ENCODE data around the gene SALL1.

SALL1 gene

DNA sequence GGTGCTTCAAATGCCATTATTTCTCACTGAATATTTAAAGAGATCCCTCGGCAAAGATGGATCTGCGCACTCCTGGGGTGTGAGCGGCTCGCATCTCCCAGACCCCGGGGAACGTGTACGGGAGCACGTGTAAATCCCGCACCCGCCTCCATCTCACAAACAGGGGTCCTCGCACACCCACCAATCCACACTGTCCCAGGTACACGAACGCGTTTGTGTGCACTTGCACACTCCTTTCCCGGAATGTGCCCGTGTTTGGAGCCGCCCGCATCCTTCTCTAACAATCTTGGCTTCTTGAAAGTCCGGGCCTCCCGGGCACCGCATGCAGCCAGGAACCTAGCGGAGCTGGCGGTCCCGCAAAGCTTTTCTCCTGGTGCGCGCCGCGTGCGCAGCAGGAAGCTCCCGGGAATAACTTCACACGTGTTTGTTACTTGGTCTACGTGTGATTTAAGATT, 2.5 kb upstream of the SALL1 start:
- no peaks in the 10 kb centered on the region for H3K79me2 ChIP-seq (ENCODE audit: insufficient read depth, low read length)
- no peaks in the 10 kb centered on the region for H3K9me2 ChIP-seq (replicated peaks; ENCODE audit: low read depth, low read length)
- H3K4me1 ChIP-seq (ENCODE audit: insufficient read depth, low read length, poor library complexity, severe bottlenecking): no peaks in the 10 kb centered on the region
- TF ChIP-seq, protein P1, sequence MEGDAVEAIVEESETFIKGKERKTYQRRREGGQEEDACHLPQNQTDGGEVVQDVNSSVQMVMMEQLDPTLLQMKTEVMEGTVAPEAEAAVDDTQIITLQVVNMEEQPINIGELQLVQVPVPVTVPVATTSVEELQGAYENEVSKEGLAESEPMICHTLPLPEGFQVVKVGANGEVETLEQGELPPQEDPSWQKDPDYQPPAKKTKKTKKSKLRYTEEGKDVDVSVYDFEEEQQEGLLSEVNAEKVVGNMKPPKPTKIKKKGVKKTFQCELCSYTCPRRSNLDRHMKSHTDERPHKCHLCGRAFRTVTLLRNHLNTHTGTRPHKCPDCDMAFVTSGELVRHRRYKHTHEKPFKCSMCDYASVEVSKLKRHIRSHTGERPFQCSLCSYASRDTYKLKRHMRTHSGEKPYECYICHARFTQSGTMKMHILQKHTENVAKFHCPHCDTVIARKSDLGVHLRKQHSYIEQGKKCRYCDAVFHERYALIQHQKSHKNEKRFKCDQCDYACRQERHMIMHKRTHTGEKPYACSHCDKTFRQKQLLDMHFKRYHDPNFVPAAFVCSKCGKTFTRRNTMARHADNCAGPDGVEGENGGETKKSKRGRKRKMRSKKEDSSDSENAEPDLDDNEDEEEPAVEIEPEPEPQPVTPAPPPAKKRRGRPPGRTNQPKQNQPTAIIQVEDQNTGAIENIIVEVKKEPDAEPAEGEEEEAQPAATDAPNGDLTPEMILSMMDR (conservative IDR thresholded peaks at IDR 0.05; ENCODE audit: low read length): no peak
- no peak for TF ChIP-seq EZH2phosphoT487 (IDR thresholded peaks at IDR 0.05; ENCODE audit: borderline replicate concordance)
- no peak overlapping the region for H3K9ac ChIP-seq (ENCODE audit: low read depth, low read length, poor library complexity, severe bottlenecking)
- no peak overlapping the region for H3K4me3 ChIP-seq (ENCODE audit: low read length, poor library complexity, severe bottlenecking)
- no peaks in the 10 kb centered on the region for H3F3A ChIP-seq (ENCODE audit: low read depth)
- H3K36me3 ChIP-seq (ENCODE audit: insufficient read depth, low read length): no peaks in the 10 kb centered on the region
- H3K4me2 ChIP-seq (ENCODE audit: low read depth, low read length, poor library complexity, severe bottlenecking): no peak overlapping the region
- no peaks in the 10 kb centered on the region for H3K27me3 ChIP-seq (ENCODE audit: insufficient read depth, low read length, poor library complexity, severe bottlenecking)
- no peaks in the 10 kb centered on the region for H4K20me1 ChIP-seq (ENCODE audit: insufficient read depth, low read length, poor library complexity, severe bottlenecking)
- H3K9me3 ChIP-seq (ENCODE audit: insufficient read depth, low read depth, low read length): no peaks in the 10 kb centered on the region
- no peak overlapping the region for H2AFZ ChIP-seq (ENCODE audit: low read length)

DNA sequence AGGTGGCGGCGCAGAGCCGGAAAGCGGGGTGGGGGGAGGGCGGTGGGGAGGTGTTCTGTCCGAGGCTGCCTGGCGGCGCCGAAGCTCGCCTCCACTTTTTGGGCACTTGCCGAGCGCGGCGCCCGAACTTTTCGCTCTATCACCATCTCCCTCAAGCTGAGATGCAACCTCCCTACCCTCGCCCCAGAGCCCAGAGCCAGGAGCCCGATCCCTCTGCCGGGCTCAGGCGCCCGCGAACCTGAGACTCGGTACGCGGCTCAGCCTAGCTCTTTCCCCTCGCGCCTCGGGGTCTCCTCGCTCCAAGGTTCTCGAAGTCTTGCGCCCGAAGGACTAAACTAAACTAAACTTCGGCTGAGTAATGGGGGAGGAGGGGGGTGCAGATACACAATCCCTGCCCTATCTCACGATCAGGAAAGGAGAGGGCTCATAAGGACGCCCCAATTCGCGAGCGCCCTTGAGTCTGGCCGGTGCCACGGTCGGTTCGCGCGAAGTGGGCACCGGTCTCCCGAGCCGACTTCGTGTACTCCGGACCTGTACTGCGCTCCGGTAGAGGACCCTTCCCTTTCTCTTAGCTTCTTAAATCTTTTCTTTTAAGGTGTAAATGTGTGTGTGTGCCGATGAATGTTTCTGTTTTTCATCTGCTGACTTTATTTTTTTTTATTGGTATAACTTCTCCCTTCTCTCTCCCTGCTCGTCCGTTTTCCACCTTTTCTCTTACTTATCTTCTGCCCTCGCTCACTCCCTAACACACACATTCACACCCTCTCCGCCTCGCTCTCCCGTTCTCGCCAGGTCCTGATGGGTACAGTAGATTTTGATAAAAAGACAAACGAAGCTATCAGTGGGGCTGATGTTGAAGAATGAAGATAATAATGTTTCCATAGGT, 1.9 kb upstream of the SALL1 start:
- Histone ChIP-seq H3K27me3 (ENCODE audit: insufficient read depth, low read length, poor library complexity, severe bottlenecking) (no peaks in the 10 kb centered on the region), H2AFZ (ENCODE audit: low read length) (no peak overlapping the region), H3K9me2 (replicated peaks; ENCODE audit: low read depth, low read length) (no peaks in the 10 kb centered on the region), H3K4me2 (ENCODE audit: low read depth, low read length, poor library complexity, severe bottlenecking) (no peak overlapping the region), H4K20me1 (ENCODE audit: insufficient read depth, low read length, poor library complexity, severe bottlenecking) (no peaks in the 10 kb centered on the region), H3K4me1 (ENCODE audit: insufficient read depth, low read length, poor library complexity, severe bottlenecking) (no peaks in the 10 kb centered on the region), H3K79me2 (ENCODE audit: insufficient read depth, low read length) (no peaks in the 10 kb centered on the region), H3K9ac (ENCODE audit: low read depth, low read length, poor library complexity, severe bottlenecking) (no peak overlapping the region), H3K4me3 (ENCODE audit: low read length, poor library complexity, severe bottlenecking) (no peak overlapping the region), H3K9me3 (ENCODE audit: insufficient read depth, low read depth, low read length) (no peaks in the 10 kb centered on the region), H3K36me3 (ENCODE audit: insufficient read depth, low read length) (no peaks in the 10 kb centered on the region), H3F3A (ENCODE audit: low read depth) (no peaks in the 10 kb centered on the region)
- TF ChIP-seq EZH2phosphoT487 (IDR thresholded peaks at IDR 0.05; ENCODE audit: borderline replicate concordance): no peak
- TF ChIP-seq, protein P1 (conservative IDR thresholded peaks at IDR 0.05; ENCODE audit: low read length): no peak

DNA sequence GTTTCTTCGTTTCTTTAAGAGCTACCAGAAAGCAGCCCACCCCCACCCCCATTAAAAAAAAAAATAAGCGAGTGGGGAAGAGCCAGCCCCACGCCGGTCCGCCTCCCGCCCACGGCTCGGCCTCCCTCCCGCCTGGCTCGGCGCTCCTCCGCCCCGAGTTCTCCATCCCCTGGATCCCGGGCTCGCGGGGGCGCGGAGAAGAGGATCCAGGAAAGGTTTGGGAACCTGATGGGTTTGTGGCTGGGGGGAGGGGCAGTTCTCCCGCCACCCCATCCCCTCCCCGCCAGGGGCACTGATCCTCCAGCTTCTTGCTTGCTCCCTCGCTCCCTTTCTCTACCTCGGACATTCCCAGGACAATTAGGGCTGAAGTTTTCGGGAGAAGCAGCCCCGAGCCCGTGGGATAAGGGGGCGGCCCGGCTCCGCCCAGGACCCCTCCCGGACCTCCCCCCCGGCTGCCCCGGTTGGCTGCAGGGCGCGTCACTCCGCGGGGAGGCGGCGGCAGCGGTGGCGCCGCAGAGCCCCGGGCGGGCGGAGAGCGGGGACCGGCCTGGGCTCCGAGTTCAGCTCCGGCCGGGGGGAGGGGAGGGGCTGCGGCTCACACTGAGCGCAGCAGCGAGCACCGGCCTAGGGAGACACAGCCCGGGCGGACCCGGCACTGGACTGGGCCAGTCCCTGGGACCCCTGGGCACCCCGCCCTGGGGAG, 1.0 kb upstream of the SALL1 start:
- no peak for TF ChIP-seq EZH2phosphoT487 (IDR thresholded peaks at IDR 0.05; ENCODE audit: borderline replicate concordance)
- TF ChIP-seq, protein P1 (conservative IDR thresholded peaks at IDR 0.05; ENCODE audit: low read length): no peak

More for the DNA sequence above, 1.0 kb upstream of the SALL1 start:
- no peak overlapping the region for H3K4me2 ChIP-seq (ENCODE audit: low read depth, low read length, poor library complexity, severe bottlenecking)
- H2AFZ ChIP-seq (ENCODE audit: low read length): no peak overlapping the region
- H3K27me3 ChIP-seq (ENCODE audit: insufficient read depth, low read length, poor library complexity, severe bottlenecking): no peaks in the 10 kb centered on the region
- no peaks in the 10 kb centered on the region for H3K9me2 ChIP-seq (replicated peaks; ENCODE audit: low read depth, low read length)
- H3K9ac ChIP-seq (ENCODE audit: low read depth, low read length, poor library complexity, severe bottlenecking): no peak overlapping the region
- H3F3A ChIP-seq (ENCODE audit: low read depth): no peaks in the 10 kb centered on the region
- H3K36me3 ChIP-seq (ENCODE audit: insufficient read depth, low read length): no peaks in the 10 kb centered on the region
- no peaks in the 10 kb centered on the region for H3K79me2 ChIP-seq (ENCODE audit: insufficient read depth, low read length)
- no peaks in the 10 kb centered on the region for H4K20me1 ChIP-seq (ENCODE audit: insufficient read depth, low read length, poor library complexity, severe bottlenecking)
- H3K9me3 ChIP-seq (ENCODE audit: insufficient read depth, low read depth, low read length): no peaks in the 10 kb centered on the region
- H3K4me3 ChIP-seq (ENCODE audit: low read length, poor library complexity, severe bottlenecking): no peak overlapping the region
- H3K4me1 ChIP-seq (ENCODE audit: insufficient read depth, low read length, poor library complexity, severe bottlenecking): no peaks in the 10 kb centered on the region

All from Loucy (cell line).